Progenitor cell of endocrine pancreas (in vitro differentiated cells): Measurements from ENCODE around the gene KRT1. TPM values are rescaled to one million over a fixed set of nuclear protein-coding genes. Genes with fewer than 3 reads are reported as not detected.

Experiments
- DNase-seq: peaks from one replicate; pipeline ENCODE4 v3.0.0; 2021; ENCODE audit warnings: low spot score; ENCODE audit not compliant: unreplicated experiment
- H3K27ac Mint-ChIP-seq: 2 replicates; pipeline ENCODE4 v1.8.0; 2021; ENCODE audit warnings: mild to moderate bottlenecking, moderate library complexity, mixed read lengths
- H3K27me3 Mint-ChIP-seq: 2 replicates; pipeline ENCODE4 v1.8.0; 2021; ENCODE audit warnings: mixed read lengths
- H3K36me3 Mint-ChIP-seq: 2 replicates; pipeline ENCODE4 v1.8.0; 2022; ENCODE audit warnings: mixed read lengths; ENCODE audit not compliant: insufficient read depth
- H3K4me1 Mint-ChIP-seq: 2 replicates; pipeline ENCODE4 v1.8.0; 2021; ENCODE audit warnings: low read depth, mixed read lengths
- H3K4me3 Mint-ChIP-seq: 2 replicates; pipeline ENCODE4 v1.8.0; 2021; ENCODE audit warnings: low read depth, mild to moderate bottlenecking, moderate library complexity, mixed read lengths
- H3K9me3 Mint-ChIP-seq: 2 replicates; pipeline ENCODE4 v1.8.0; 2021; ENCODE audit warnings: low read depth, mixed read lengths
- CTCF ChIP-seq: fragments of 200-600 bp; sonication (generic); IDR thresholded peaks from one replicate; pipeline ENCODE4 v1.5.0; 2021; ENCODE audit warnings: antibody characterized with exemption, mild to moderate bottlenecking; ENCODE audit not compliant: unreplicated experiment
- total RNA-seq: library from RNA; stranded (reverse); gene quantifications from 2 replicates; pipeline ENCODE4 v1.2.1, GENCODE V29; 2021

Gene KRT1
- total RNA-seq, 1 donor from 2014 or later, result not detected

GRCh38 chr12:52683575-52684300, 3.5 kb upstream of the KRT1 start:
- no peak overlapping the region for H3K27ac Mint-ChIP-seq
- DNase-seq, result no peak
- no peaks in the 10 kb centered on the region for H3K9me3 Mint-ChIP-seq
- no peaks in the 10 kb centered on the region for H3K4me1 Mint-ChIP-seq
- no peaks in the 10 kb centered on the region for H3K36me3 Mint-ChIP-seq
- H3K27me3 Mint-ChIP-seq, result peaks cover 77% of the 10 kb centered on the region
- TF ChIP-seq CTCF, result no peak
- H3K4me3 Mint-ChIP-seq, result no peak overlapping the region

GRCh38 chr12:52682938-52683574, 2.8 kb upstream of the KRT1 start:
- no peaks in the 10 kb centered on the region for H3K36me3 Mint-ChIP-seq
- H3K4me3 Mint-ChIP-seq, result no peak overlapping the region
- no peak for TF ChIP-seq CTCF
- no peak overlapping the region for H3K27ac Mint-ChIP-seq
- no peaks in the 10 kb centered on the region for H3K4me1 Mint-ChIP-seq
- no peak for DNase-seq
- no peaks in the 10 kb centered on the region for H3K9me3 Mint-ChIP-seq
- H3K27me3 Mint-ChIP-seq, result peaks cover 78% of the 10 kb centered on the region

GRCh38 chr12:52682381-52682660, 2.1 kb upstream of the KRT1 start:
- no peak for DNase-seq
- H3K4me1 Mint-ChIP-seq, result no peaks in the 10 kb centered on the region
- no peaks in the 10 kb centered on the region for H3K36me3 Mint-ChIP-seq
- no peak overlapping the region for H3K4me3 Mint-ChIP-seq
- no peak for TF ChIP-seq CTCF
- peaks cover 74% of the 10 kb centered on the region for H3K27me3 Mint-ChIP-seq
- no peaks in the 10 kb centered on the region for H3K9me3 Mint-ChIP-seq
- no peak overlapping the region for H3K27ac Mint-ChIP-seq

DNA sequence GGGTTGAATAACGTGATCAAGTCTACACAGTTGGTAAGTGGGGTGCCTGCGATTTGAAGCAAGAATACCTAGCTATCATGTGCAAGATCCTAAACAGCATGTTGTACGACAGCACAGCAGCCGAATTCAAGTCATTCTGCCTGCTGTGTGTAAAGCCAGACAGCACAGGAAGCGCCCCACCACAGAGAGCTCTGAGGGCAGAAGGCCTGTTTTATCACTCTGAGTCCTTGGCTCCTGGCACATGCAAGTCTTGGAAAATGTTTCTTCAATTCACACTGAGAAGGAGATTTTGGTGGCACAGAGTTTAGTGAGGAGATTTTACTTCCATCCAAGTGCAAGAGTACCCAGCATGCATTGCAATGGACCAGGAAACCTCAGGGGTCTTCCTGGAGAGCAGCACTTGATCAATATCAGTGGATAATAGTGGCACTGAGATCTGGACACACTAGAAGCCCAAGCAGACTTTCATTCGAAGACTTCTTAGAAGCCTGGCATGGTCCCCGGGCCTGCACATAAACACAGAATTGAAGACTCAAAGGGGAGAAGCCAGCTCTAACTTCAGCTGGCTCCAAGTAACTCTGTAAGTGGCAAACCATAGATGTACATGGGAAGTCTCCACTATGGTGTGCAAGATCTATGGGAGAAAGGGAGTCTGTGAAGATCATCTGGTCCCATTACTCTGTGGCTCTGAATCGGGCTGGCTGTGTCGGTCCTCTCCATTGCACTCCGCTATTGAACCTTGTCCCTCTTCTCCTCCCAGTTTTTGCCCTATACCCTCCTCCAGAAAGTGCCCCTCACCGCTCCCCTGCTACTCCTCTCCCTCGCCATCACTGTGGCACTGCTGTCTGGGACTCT, 1.5 kb upstream of the KRT1 start:
- Mint-ChIP-seq H3K9me3 (no peaks in the 10 kb centered on the region), H3K4me1 (no peaks in the 10 kb centered on the region), H3K36me3 (no peaks in the 10 kb centered on the region), H3K27ac (no peak overlapping the region), H3K4me3 (no peak overlapping the region), H3K27me3 (peaks cover 74% of the 10 kb centered on the region)
- no peak for TF ChIP-seq CTCF
- no peak for DNase-seq

DNA sequence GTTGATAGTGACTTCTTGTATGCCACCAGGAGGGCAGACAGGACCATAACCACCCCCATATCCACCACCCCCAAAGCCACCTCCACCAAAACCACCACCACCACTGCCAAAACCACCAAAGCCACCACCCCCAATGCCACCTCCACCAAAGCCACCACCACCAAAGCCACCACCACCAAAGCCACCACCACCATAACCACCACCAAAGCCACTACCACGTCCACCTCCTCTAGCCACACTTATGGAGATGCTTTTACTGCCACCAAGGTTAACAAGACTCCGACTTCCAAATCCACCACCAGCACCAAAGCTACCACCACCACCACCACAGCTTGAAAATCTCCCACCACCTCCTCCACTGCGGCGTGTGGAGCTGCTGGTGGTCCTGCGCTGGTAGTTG, 332 bp downstream of the KRT1 start:
- Mint-ChIP-seq H3K9me3 (no peaks in the 10 kb centered on the region), H3K4me3 (no peak overlapping the region), H3K36me3 (no peaks in the 10 kb centered on the region), H3K27ac (no peak overlapping the region), H3K4me1 (no peaks in the 10 kb centered on the region), H3K27me3 (peaks cover 70% of the 10 kb centered on the region)
- TF ChIP-seq CTCF, result no peak
- DNase-seq, result no peak
